Measurements from ENCODE around the gene DYNLL1.
"Not testable (repeated sequence)": the region's sequence is repeated elsewhere in the genome, so short reads cannot be mapped to it uniquely, and the experiment has no call there.

Gene DYNLL1

GRCh38 chr12:120474616-120474960 is 21.3 kb upstream of the DYNLL1 start:
- ATAC-seq: no peak
- no peak for DNase-seq

DNA sequence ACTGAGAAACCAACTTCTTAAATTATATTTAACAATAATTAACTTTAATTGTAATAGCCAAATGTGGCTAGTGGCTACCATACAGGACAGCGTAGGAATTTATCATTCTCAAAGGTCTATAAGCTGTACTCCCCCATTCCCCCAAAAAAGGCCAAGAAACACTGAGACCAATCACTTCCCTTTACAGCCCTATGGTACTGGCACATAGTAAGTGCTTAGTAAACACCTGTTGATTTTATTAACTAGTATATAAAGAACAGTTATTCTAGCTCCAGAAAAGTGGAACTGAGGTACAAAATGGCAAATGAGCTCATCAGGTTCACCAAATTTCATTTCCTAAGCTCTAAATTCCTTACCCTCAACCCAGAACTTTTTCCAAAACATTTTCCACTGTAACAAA is 20.3 kb upstream of the DYNLL1 start:
- DNase-seq (no peak), ATAC-seq (no peak)

DNA sequence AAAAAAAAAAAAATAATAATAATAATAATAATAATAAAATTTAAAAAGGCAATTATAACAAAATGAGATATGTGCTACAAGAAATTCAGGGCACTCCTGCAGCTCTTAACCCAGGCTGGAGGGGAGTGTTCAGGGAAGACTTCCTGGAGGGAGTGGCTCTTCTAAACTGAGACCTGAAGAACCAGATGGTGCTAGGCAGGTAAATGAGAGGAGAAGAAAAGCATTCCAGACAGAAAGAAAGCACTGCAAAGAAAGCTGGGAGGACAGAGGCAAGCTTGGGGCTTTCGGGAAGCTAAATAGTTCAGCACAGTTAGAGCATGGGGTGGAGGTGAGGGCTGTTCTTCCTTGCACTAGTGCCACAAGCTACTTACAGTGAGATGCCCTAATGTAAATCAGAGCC is 16.5 kb upstream of the DYNLL1 start:
- ATAC-seq: no peak
- DNase-seq: no peak

DNA sequence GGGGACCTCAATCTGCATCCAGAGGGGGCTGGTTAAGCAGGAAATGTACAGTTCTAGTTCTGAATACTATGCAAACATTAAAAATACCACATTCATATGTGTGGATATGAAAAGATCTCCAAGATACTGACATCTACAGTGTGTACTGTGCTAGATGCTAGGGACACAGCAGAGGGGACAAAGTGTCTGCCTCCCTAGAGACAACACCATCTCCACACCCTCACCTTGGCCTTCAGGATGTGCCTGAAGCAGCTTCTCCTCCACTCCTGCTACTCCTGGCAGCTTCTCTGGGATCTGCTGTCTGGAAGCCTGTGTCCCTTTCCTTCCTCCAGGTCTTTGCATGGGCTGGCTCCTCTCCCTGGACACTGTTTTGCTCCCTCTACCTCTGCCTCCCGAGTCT is 15.7 kb upstream of the DYNLL1 start:
- DNase-seq (no peak), ATAC-seq (no peak)

DNA sequence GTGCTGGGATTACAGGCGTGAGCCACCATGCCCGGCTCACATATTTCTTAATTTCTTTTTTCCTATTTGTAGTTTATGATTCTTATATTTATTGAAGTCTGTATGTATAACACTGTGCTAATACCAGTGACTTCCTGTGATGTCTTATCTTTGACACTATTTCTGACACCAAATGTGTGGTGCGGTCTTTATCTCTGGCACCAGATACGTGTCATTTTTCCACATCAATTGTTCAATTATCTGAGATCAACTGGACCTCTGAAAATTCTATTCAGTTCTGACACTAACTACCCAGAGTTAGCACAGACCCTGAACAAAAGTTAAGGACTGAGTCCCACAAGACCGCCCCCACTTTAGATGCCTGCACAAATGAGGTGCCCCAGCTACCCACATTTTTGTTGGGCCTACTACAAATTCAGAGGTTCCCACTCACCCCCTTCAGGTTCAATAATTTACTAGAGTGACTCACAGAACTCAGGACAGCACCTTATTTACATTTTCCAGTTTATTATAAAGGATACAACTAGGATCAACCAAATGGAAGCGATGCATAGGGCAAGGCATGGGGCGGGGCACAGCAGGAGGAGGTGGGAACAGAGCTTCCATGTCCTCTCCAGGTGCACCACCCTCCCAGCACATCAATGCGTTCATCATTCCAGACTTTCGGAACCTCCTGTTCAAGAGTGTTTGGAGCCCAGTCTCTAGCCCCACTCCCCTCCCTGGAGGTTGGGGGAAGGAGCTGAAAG is 14.7 kb upstream of the DYNLL1 start:
- peak; percentile 36 for ATAC-seq
- DNase-seq: no peak

GRCh38 chr12:120483621-120484020 is 12.3 kb upstream of the DYNLL1 start:
- DNase-seq: no peak
- ATAC-seq: no peak

- ATAC-seq (no peak), DNase-seq (no peak)
Observed at GRCh38 chr12:120485961-120486881, 9.7 kb upstream of the DYNLL1 start.

DNA sequence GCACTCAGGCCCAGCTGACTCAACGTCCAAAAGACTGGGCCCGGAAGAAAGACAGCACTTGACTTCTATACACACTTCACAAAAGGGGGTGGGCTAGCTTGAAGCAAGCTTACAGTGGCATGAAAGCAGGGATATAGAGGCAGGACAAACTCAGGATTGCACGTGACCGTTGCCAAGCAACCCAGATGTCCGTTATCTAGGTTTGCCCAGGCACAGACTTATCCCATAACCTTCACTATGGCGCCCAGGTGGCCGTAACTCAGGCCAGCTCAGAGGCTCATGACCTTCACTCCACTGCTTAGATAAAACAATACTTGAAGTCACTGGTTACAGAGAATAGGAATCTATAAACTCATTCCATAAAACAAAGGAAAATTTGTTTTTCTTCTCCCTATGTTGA is 8.4 kb upstream of the DYNLL1 start:
- not testable (repeated sequence) for DNase-seq, ATAC-seq

- DNase-seq (no peak), ATAC-seq (no peak)
Observed at GRCh38 chr12:120488057-120488640, 7.8 kb upstream of the DYNLL1 start.

DNA sequence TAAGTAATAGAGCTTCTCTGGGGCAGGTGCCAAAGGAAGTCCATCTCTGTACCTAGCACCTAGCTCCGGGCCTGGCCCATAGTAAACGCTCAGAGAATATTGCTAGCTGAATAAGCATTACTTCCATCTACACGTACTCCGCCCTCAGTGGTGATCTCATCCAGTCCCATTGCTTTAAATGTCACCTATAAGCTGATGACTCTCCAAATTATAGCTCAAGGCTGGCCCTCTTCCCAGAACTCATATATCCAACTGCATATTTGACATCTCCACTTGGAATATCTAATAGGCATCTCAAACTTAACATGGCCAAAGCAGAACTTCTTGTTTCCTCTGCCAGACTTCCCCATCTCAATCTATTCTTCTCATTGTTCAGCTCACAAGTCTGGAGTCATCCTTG is 6.9 kb upstream of the DYNLL1 start:
- no peak for ATAC-seq
- DNase-seq: no peak

DNA sequence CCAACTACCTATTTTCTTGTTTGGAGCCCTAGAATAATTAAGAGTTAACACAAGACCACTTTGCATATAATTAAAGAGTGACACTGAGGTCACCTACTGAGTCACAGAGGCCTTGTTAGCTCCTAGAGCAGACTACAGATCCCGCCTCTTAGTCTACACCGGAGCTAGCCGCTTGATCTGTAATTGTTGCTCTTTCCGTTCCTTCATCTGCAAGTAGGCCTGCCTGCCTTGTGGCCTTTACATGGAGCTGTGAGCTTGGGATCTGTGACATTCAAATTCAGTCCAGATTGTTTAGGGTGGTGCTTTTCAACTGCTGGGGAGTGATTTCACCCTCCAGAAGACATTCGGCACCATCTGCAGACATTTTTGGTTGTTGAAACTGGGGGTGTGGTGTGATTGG is 5.6 kb upstream of the DYNLL1 start:
- no peak for DNase-seq
- ATAC-seq: no peak

- no peak for ATAC-seq
- DNase-seq: no peak
Observed at GRCh38 chr12:120490833-120491512, 4.9 kb upstream of the DYNLL1 start.

DNA sequence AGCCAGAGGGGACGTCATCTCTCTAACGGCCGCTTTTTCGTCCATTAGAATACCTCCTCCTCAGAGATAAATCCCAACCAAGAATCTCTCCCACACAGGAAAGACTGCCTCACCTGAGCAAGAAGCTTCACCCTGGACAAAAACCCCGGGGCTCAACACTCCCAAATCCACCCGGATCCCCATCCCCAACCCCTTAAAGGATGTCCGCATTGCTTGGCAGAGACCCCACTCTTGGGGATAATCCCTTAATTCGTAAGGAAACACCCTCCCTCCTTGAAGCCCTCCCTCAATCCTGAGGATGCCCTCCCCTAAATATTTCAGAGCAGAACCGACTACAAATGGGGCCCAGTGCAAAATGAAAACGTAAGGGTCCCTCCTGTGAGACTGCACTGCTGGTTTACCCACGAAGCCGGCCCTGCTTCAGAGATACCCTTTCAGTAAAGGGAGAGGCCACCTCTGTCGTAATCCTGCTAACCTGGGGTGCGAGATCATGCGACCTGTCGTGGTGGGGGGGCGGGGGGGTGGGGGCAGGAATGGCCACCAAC is 655 bp upstream of the DYNLL1 start:
- no peak for DNase-seq
- ATAC-seq: peak; percentile 4

- peak; percentile 62 for DNase-seq
- ATAC-seq: peak; percentile 8
Observed at GRCh38 chr12:120496413-120497340, 764 bp downstream of the DYNLL1 start.

DNA sequence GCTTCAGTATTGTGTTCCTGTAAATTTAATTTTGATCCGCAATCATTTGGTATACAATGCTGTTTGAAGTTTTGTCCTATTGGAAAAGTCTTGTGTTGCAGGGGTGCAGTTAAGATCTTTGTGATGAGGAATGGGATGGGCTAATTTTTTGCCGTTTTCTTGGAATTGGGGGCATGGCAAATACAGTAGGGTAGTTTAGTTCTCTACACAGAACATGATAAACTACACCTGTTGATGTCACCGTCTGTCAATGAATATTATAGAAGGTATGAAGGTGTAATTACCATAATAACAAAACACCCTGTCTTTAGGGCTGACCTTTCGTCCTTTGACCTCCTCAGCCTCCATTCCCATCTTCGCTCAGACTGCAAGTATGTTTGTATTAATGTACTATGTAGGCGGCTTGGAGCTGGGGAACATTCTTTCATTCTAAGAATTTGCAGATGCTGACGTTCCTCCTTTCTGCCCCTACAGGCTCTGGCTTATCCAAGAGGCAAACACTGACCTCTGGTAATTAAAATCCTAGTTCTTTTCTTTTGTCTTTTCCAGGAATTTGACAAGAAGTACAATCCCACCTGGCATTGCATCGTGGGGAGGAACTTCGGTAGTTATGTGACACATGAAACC is 1.7 kb downstream of the DYNLL1 start:
- no peak for DNase-seq
- ATAC-seq: no peak

DNA sequence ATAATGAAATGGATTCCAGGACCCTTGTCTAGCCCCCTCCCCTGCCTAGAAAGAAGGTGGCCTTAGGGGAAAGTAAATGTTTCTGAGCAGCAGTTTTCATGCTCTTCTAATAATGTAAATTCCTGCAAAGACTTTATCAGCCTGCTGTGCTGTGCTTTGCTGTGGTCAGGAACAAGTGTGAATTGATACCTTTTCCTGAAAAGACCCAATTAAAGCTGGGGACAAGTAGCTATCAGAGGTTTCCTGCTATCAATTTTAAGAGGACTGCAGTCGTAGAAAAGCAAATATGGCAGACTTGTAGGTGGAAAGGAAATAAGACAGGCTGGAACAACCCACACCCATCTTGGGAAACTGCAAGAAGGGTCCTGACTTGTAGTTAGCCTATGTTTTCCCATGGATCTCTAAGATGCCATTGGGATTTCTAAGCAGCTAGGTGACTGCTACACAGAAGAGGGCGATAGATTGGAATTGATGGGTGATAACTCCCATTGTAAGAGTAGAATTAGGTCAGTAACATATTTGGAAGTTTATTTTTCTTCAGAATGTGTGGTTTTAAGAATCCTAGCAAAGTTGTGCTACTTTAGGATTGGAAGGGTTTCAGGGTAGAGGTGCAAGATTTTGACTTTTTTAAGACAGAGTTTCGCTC is 3.1 kb downstream of the DYNLL1 start:
- ATAC-seq: no peak

GRCh38 chr12:120500581-120500980 is 4.7 kb downstream of the DYNLL1 start:
- ATAC-seq: no peak
- no peak for DNase-seq

More for the DNA sequence above, 3.1 kb downstream of the DYNLL1 start:
- no peak for DNase-seq

DNA sequence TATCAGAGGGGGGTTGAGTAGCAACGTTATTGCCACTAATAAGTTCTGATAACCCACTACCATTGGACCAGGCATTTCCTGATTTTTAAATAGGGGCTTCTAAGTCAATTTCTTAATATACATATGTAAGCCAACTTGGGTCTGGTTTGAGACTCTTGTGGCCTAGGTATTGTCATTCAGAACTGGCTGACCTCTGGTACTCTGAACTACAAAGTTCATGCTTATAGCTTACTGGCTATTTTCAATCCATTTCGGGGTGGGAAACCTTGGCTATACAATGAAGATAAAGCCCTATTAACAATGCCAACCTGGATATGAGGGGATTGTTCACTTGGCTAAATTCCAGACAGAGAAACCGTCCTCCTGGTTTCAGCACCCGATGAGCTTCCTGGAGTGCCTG is 8.7 kb downstream of the DYNLL1 start:
- ATAC-seq: no peak
- no peak for DNase-seq

GRCh38 chr12:120508537-120508936 is 12.6 kb downstream of the DYNLL1 start:
- no peak for ATAC-seq
- DNase-seq: no peak

- DNase-seq (no peak), ATAC-seq (no peak)
Observed at GRCh38 chr12:120514002-120514401, 18.1 kb downstream of the DYNLL1 start.

All from stimulated activated naive CD8-positive, alpha-beta T cell treated with anti-CD3 and anti-CD28 coated beads, Interleukin-15, Interleukin-2, amounts not matched to agents 100 U/mL and 50 U/mL, for 24 hours (primary cell).